DLD1 (cell line): ENCODE data around the gene PPCS.
"Not testable (repeated sequence)": the region's sequence is repeated elsewhere in the genome, so short reads cannot be mapped to it uniquely, and the experiment has no call there.

Source experiments
- in situ Hi-C: cut with HindIII; loops from 2 replicates; pipeline ENCODE4 v1.10.0; 2017; ENCODE audit warnings: low sequenced_read_pairs

Gene PPCS

GRCh38 chr1:42450061-42450460, 6.3 kb upstream of the PPCS start:
- in situ Hi-C loops = no loop called here

- in situ Hi-C loops = no loop called here
Observed at GRCh38 chr1:42453386-42453785, 3.0 kb upstream of the PPCS start.

- in situ Hi-C loops = no loop called here
Observed at GRCh38 chr1:42454403-42454802, 1.9 kb upstream of the PPCS start.

GRCh38 chr1:42456754-42457089, 379 bp downstream of the PPCS start:
- in situ Hi-C loops = no loop called here

GRCh38 chr1:42461196-42461595, 4.9 kb downstream of the PPCS start:
- in situ Hi-C loops = no loop called here

GRCh38 chr1:42462828-42463763, 6.8 kb downstream of the PPCS start, which contains the start of gene CCDC30:
CCDC30 (plus strand) TSS chr1:42463286; CDS start chr1:42480552, 17,266 bp downstream.
- in situ Hi-C loops = no loop called here

- in situ Hi-C loops = no loop called here
Observed at GRCh38 chr1:42463921-42464320, 7.6 kb downstream of the PPCS start.

GRCh38 chr1:42466030-42466429, 9.7 kb downstream of the PPCS start:
- in situ Hi-C loops = no loop called here

- in situ Hi-C loops = no loop called here
Observed at GRCh38 chr1:42469727-42470126, 13.4 kb downstream of the PPCS start.

GRCh38 chr1:42476605-42477004, 20.3 kb downstream of the PPCS start:
- in situ Hi-C loops = no loop called here

GRCh38 chr1:42477354-42477753, 21.0 kb downstream of the PPCS start:
- in situ Hi-C loops = not testable (repeated sequence)

- in situ Hi-C loops = no loop called here
Observed at GRCh38 chr1:42477775-42478174, 21.4 kb downstream of the PPCS start.

GRCh38 chr1:42479621-42480020, 23.3 kb downstream of the PPCS start:
- in situ Hi-C loops = no loop called here

- in situ Hi-C loops = no loop called here
Observed at GRCh38 chr1:42480921-42481320, 24.6 kb downstream of the PPCS start.

- in situ Hi-C loops = no loop called here
Observed at GRCh38 chr1:42482635-42483153, 26.4 kb downstream of the PPCS start.

GRCh38 chr1:42484382-42484781, 28.0 kb downstream of the PPCS start:
- in situ Hi-C loops = no loop called here

GRCh38 chr1:42490237-42490636, 33.9 kb downstream of the PPCS start:
- in situ Hi-C loops = no loop called here

GRCh38 chr1:42502031-42502430, 45.7 kb downstream of the PPCS start:
- in situ Hi-C loops = not testable (repeated sequence)

- in situ Hi-C loops = no loop called here
Observed at GRCh38 chr1:42504535-42505128, 48.3 kb downstream of the PPCS start.

GRCh38 chr1:42506576-42506975, 50.2 kb downstream of the PPCS start:
- in situ Hi-C loops = no loop called here
